ENCODE results near the gene NR2F1-AS1.
"Not testable (repeated sequence)": the region's sequence is repeated elsewhere in the genome, so short reads cannot be mapped to it uniquely, and the experiment has no call there.

Gene NR2F1-AS1

GRCh38 chr5:93477816-93478215 is 103.2 kb downstream of the NR2F1-AS1 start:
- H3K9me3 ChIP-seq (replicated peaks in 1 of 11) = peaks cover 0 to 13% (median 3%) of the 10 kb centered on the region in 11 experiments; a peak in 5 of 22 replicates
- H3K27ac ChIP-seq = no peak overlapping the region
- H3K4me1 ChIP-seq = no peaks in the 10 kb centered on the region
- H4K20me1 ChIP-seq = no peaks in the 10 kb centered on the region
- no peak overlapping the region for H3K4me2 ChIP-seq
- TF ChIP-seq Cebpa-rat (IDR thresholded peaks at IDR 0.05) = no peak
- no peaks in the 10 kb centered on the region for H3K36me3 ChIP-seq
- H3K9ac ChIP-seq = no peak overlapping the region
- no peaks in the 10 kb centered on the region for H3K27me3 ChIP-seq
- H3K4me3 ChIP-seq = no peak overlapping the region

DNA sequence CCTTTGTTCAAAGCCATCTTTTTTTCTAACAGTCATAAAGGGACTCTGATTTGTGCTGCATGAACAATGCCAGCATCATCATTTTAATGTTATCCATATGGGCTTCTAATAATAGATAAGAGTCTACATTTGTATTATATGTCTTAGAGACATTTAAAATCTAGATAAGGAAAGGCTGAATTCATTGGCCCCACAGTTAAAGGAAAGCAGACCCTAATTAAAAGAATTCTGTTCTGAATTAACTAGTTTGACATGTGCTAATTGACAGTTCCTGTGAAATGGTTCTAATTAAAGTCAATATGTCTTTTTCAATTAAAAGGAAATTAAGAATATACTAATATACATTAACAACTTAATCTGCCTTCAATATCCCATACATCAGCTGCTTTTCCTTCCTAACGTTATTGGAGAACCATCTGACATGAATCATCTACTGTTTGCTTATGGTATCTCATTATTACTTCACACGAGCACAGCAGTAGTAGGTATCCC is 104.7 kb downstream of the NR2F1-AS1 start:
- Histone ChIP-seq H3K36me3 (no peaks in the 10 kb centered on the region), H4K20me1 (no peaks in the 10 kb centered on the region), H3K9ac (no peak overlapping the region), H3K27ac (no peak overlapping the region), H3K4me1 (no peaks in the 10 kb centered on the region), H3K4me2 (no peak overlapping the region), H3K4me3 (no peak overlapping the region), H3K27me3 (no peaks in the 10 kb centered on the region), H3K9me3 (replicated peaks in 1 of 11) (peaks cover 0 to 13% (median 3%) of the 10 kb centered on the region in 11 experiments; a peak in 5 of 22 replicates)
- no peak for TF ChIP-seq Cebpa-rat (IDR thresholded peaks at IDR 0.05)

DNA sequence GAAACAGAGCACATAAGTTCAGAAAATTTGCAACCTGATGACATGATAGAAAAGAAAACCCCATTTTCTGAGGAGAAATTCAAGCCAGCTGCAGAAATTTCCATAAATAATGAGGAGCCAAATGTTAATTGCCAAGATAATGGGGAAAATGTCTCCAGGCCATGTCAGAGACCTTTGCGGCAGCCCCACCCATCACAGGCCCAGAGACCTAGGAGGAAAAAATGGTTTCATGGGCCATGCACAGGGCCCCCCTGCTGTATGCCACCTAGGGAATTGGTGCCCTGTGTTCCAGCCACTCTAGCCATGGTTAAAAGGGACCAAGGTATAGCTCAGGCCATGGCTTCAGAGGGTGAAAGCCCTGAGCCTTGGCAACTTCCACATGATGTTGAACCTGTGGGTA is 118.1 kb downstream of the NR2F1-AS1 start:
- TF ChIP-seq Cebpa-rat (IDR thresholded peaks at IDR 0.05) = no peak
- no peak overlapping the region for H3K9ac ChIP-seq

DNA sequence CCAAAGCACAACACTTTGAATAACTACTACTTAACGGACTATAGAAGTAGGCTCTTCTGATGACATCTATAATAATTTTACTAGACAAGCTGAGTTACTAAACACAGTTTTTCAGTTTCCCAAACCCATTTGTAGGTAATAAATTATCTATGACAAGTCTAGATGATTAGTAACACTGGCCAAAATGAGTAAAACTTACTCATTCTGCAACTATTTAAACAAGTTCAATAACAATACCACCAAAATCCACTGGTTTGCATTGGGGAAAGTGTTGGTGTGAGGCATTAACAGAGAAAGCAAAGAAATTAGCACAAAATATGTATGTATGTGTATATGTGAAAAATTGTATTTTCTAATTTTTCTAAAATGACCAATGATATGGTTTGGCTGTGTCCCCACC is 119.3 kb downstream of the NR2F1-AS1 start:
- TF ChIP-seq Cebpa-rat (IDR thresholded peaks at IDR 0.05) = no peak
- Histone ChIP-seq H3K9me3 (replicated peaks in 1 of 11) (peaks cover 32 to 45% (median 38%) of the 10 kb centered on the region in 11 experiments), H3K4me1 (no peaks in the 10 kb centered on the region), H3K27ac (no peak overlapping the region), H3K4me3 (no peak overlapping the region), H4K20me1 (no peaks in the 10 kb centered on the region), H3K36me3 (peaks cover 0 to 3% (median 0%) of the 10 kb centered on the region in 11 experiments; a peak in 1 of 22 replicates), H3K9ac (no peak overlapping the region), H3K4me2 (no peak overlapping the region), H3K27me3 (no peaks in the 10 kb centered on the region)

More for the DNA sequence above, 118.1 kb downstream of the NR2F1-AS1 start:
- no peak overlapping the region for H3K4me2 ChIP-seq
- peaks cover 32 to 46% (median 38%) of the 10 kb centered on the region in 11 experiments for H3K9me3 ChIP-seq (replicated peaks in 1 of 11)
- peaks cover 0 to 3% (median 0%) of the 10 kb centered on the region in 11 experiments; a peak in 1 of 22 replicates for H3K36me3 ChIP-seq
- no peaks in the 10 kb centered on the region for H3K27me3 ChIP-seq
- no peaks in the 10 kb centered on the region for H3K4me1 ChIP-seq
- H3K27ac ChIP-seq = no peak overlapping the region
- no peak overlapping the region for H3K4me3 ChIP-seq
- no peaks in the 10 kb centered on the region for H4K20me1 ChIP-seq

- H3K9ac ChIP-seq = no peak overlapping the region
- H3K9me3 ChIP-seq (replicated peaks in 1 of 11) = peaks cover 31 to 45% (median 38%) of the 10 kb centered on the region in 11 experiments
- H3K27ac ChIP-seq = no peak overlapping the region
- no peak overlapping the region for H3K4me3 ChIP-seq
- no peak for TF ChIP-seq Cebpa-rat (IDR thresholded peaks at IDR 0.05)
- H3K36me3 ChIP-seq = peaks cover 0 to 3% (median 0%) of the 10 kb centered on the region in 11 experiments; a peak in 1 of 22 replicates
- H3K4me2 ChIP-seq = no peak overlapping the region
- H4K20me1 ChIP-seq = no peaks in the 10 kb centered on the region
- no peaks in the 10 kb centered on the region for H3K4me1 ChIP-seq
- H3K27me3 ChIP-seq = no peaks in the 10 kb centered on the region
Observed at GRCh38 chr5:93460286-93460685, 120.7 kb downstream of the NR2F1-AS1 start.

DNA sequence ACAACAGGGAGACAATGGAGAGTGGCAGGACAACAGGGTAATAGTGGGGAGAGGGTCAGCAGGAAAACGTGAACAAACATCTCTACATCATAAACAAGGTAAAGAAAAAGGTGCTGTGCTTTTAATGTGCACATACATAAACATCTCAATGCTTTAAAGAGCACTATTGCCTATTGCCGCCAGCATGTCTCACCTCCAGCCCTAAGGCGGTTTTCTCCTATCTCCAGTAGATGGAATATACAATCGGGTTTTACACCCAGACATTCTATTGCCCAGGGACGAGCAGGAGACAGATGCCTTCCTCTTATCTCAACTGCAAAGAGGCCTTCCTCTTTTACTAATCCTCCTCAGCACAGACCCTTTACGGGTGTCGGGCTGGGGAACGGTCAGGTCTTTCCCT is 124.2 kb downstream of the NR2F1-AS1 start:
- not testable (repeated sequence) for H3K4me3 ChIP-seq, H3K27ac ChIP-seq, H4K20me1 ChIP-seq, H3K27me3 ChIP-seq, H3K9ac ChIP-seq, H3K36me3 ChIP-seq, H3K4me2 ChIP-seq, H3K4me1 ChIP-seq
- peaks cover 0 to 13% (median 8%) of the 10 kb centered on the region in 11 experiments; a peak in 15 of 22 replicates for H3K9me3 ChIP-seq (replicated peaks in 1 of 11)

DNA sequence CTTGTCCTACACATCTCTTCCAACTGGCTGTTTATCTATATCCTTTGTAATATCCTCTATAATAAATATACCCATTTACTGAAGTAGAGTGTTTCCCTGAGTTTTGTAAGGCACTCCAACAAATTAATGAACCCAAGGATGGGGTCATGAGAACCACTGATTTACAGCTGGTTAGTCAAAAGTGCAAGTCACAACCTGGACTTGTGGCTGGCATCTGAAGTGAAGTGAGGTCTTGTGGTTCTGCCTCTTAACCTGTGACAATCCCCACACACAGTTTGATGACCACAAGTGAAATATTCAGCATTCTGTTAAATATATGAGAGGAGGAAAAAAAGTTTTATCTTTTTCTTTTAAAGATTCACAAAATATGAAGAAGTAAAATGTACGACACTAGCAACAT is 126.1 kb downstream of the NR2F1-AS1 start:
- H3K4me3 ChIP-seq = no peak overlapping the region
- TF ChIP-seq Cebpa-rat (IDR thresholded peaks at IDR 0.05) = no peak

GRCh38 chr5:93452255-93452654 is 128.8 kb downstream of the NR2F1-AS1 start:
- Histone ChIP-seq H3K9ac (no peak overlapping the region), H3K4me1 (no peaks in the 10 kb centered on the region), H3K4me2 (no peak overlapping the region), H3K27ac (no peak overlapping the region), H3K36me3 (no peaks in the 10 kb centered on the region), H3K27me3 (no peaks in the 10 kb centered on the region), H3K9me3 (replicated peaks in 1 of 11) (0 out of 22 replicates have a peak, but pooled peaks cover 0 to 6% (median 0%) of the 10 kb centered on the region in 11 experiments), H4K20me1 (no peaks in the 10 kb centered on the region), H3K4me3 (no peak overlapping the region)
- TF ChIP-seq Cebpa-rat (IDR thresholded peaks at IDR 0.05) = no peak

More for the DNA sequence above, 126.1 kb downstream of the NR2F1-AS1 start:
- no peaks in the 10 kb centered on the region for H3K9me3 ChIP-seq (replicated peaks in 1 of 11)
- no peaks in the 10 kb centered on the region for H3K36me3 ChIP-seq
- no peak overlapping the region for H3K27ac ChIP-seq
- H3K4me2 ChIP-seq = no peak overlapping the region
- no peaks in the 10 kb centered on the region for H4K20me1 ChIP-seq
- no peaks in the 10 kb centered on the region for H3K4me1 ChIP-seq
- no peak overlapping the region for H3K9ac ChIP-seq
- no peaks in the 10 kb centered on the region for H3K27me3 ChIP-seq

DNA sequence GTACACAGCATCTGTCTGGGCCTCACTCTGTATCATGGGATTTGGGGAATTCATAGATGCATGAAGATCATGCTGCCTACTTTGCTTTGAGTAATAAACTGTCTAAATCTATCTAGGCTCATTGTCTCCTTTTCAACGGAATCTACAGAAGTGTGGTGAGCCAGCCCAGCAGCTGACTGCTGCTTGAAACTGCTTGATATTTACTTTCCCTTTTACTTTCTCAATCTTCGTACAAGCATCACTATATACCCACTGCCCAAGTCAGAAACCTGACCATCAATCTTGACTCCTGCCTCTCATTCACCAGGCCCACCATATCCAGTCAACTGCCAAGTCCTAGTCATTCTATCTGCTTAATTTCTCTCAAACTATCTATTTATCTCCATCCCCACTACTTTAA is 142.9 kb downstream of the NR2F1-AS1 start:
- Histone ChIP-seq H3K27ac (no peak overlapping the region), H3K27me3 (no peaks in the 10 kb centered on the region), H3K9me3 (replicated peaks in 1 of 11) (peaks cover 0 to 11% (median 7%) of the 10 kb centered on the region in 11 experiments; a peak in 10 of 22 replicates), H3K4me2 (no peak overlapping the region), H3K9ac (no peak overlapping the region), H4K20me1 (no peaks in the 10 kb centered on the region), H3K4me3 (no peak overlapping the region), H3K4me1 (no peaks in the 10 kb centered on the region), H3K36me3 (no peaks in the 10 kb centered on the region)
- no peak for TF ChIP-seq Cebpa-rat (IDR thresholded peaks at IDR 0.05)

- H3K27me3 ChIP-seq = no peaks in the 10 kb centered on the region
- no peaks in the 10 kb centered on the region; a peak in 1 of 22 replicates for H3K9me3 ChIP-seq (replicated peaks in 1 of 11)
- TF ChIP-seq Cebpa-rat (IDR thresholded peaks at IDR 0.05) = no peak
- no peak overlapping the region for H3K4me3 ChIP-seq
- H4K20me1 ChIP-seq = no peaks in the 10 kb centered on the region
- H3K4me2 ChIP-seq = no peak overlapping the region
- H3K9ac ChIP-seq = no peak overlapping the region
- no peaks in the 10 kb centered on the region for H3K36me3 ChIP-seq
- H3K27ac ChIP-seq = no peak overlapping the region
- H3K4me1 ChIP-seq = no peaks in the 10 kb centered on the region
Observed at GRCh38 chr5:93436083-93436482, 144.9 kb downstream of the NR2F1-AS1 start.
